GM23248 (cell line): ENCODE results near the gene ABHD2. TPM values are rescaled to one million over a fixed set of nuclear protein-coding genes. Genes with fewer than 3 reads are reported as not detected.

ENCODE experiments used
- DNase-seq: peaks from one replicate; pipeline ENCODE4 v3.0.0-alpha.2; 2015
- H2AFZ ChIP-seq: fragments of 200-600 bp; sonication (generic); 2 replicates; pipeline ENCODE4 v1.6.1; 2016; ENCODE audit warnings: antibody characterized with exemption
- H3F3A ChIP-seq: fragments of 200-600 bp; sonication (generic); 2 replicates; pipeline ENCODE4 v1.6.1; 2016; ENCODE audit warnings: mild to moderate bottlenecking, antibody characterized with exemption, mixed run types; ENCODE audit not compliant: insufficient read depth
- H3K27ac ChIP-seq: fragments of 200-600 bp; sonication (generic); 2 replicates; pipeline ENCODE4 v1.5.1; 2016; ENCODE audit warnings: mild to moderate bottlenecking
- H3K27me3 ChIP-seq: fragments of 200-600 bp; sonication (generic); replicated peaks from 2 replicates; pipeline ENCODE4 v1.6.1; 2016; ENCODE audit warnings: mild to moderate bottlenecking; ENCODE audit not compliant: insufficient read depth
- H3K36me3 ChIP-seq: fragments of 200-600 bp; sonication (generic); 2 replicates; pipeline ENCODE4 v1.6.1; 2016; ENCODE audit warnings: low read depth, mild to moderate bottlenecking
- H3K4me1 ChIP-seq: fragments of 200-600 bp; sonication (generic); 2 replicates; pipeline ENCODE4 v1.6.1; 2016; ENCODE audit warnings: mild to moderate bottlenecking; ENCODE audit not compliant: insufficient read depth
- H3K4me2 ChIP-seq: fragments of 200-600 bp; sonication (generic); one replicate; pipeline ENCODE4 v1.6.1; 2016; ENCODE audit warnings: mild to moderate bottlenecking; ENCODE audit not compliant: unreplicated experiment
- H3K4me3 ChIP-seq: fragments of 200-600 bp; sonication (generic); 2 replicates; pipeline ENCODE4 v1.5.1; 2016; ENCODE audit warnings: mild to moderate bottlenecking
- H3K79me2 ChIP-seq: fragments of 200-600 bp; sonication (generic); 2 replicates; pipeline ENCODE4 v1.6.1; 2016; ENCODE audit warnings: mild to moderate bottlenecking; ENCODE audit not compliant: insufficient read depth
- H3K9ac ChIP-seq: fragments of 200-600 bp; sonication (generic); 2 replicates; pipeline ENCODE4 v1.6.1; 2016; ENCODE audit warnings: mild to moderate bottlenecking
- H3K9me2 ChIP-seq: fragments of 200-600 bp; sonication (generic); 2 replicates; pipeline ENCODE4 v1.6.1; 2016; ENCODE audit warnings: mixed run types, mild to moderate bottlenecking, moderate library complexity; ENCODE audit not compliant: insufficient read depth
- H3K9me3 ChIP-seq: fragments of 200-600 bp; sonication (generic); one replicate; pipeline ENCODE4 v1.6.1; 2017; ENCODE audit warnings: low read depth
- H4K20me1 ChIP-seq: fragments of 200-600 bp; sonication (generic); 2 replicates; pipeline ENCODE4 v1.6.0; 2016; ENCODE audit not compliant: insufficient read depth
- EZH2 ChIP-seq: fragments of 200-600 bp; sonication (generic); IDR thresholded peaks from 2 replicates; pipeline ENCODE4 v1.6.1; 2018; ENCODE audit warnings: antibody characterized with exemption, mild to moderate bottlenecking; ENCODE audit not compliant: insufficient read depth, poor library complexity, severe bottlenecking
- EZH2phosphoT487 ChIP-seq: fragments of 200-600 bp; sonication (generic); IDR thresholded peaks from 2 replicates; pipeline ENCODE4 v1.6.1; 2018; ENCODE audit warnings: antibody characterized with exemption, moderate library complexity, mild to moderate bottlenecking, low read depth; ENCODE audit not compliant: insufficient read depth
- WGBS, 2 experiments: methylation state at CpG; one replicate each; pipeline ENCODE4 v1.1.6; 2015 to 2017; ENCODE audit warnings: low lambda C conversion rate in 2 of 2, low coverage in 1 of 2; ENCODE audit errors: missing lambda C conversion rate in 2 of 2; 5-methylcytosine and 5-hydroxymethylcytosine counted together
- in situ Hi-C: fragments of 300-500 bp; cut with MboI; formaldehyde crosslinking; loops from 2 replicates; pipeline ENCODE4 v1.15.0; 2020
- polyA plus RNA-seq: library from polyadenylated mRNA; unstranded; fragments of >200 nt; fragmentation: Nextera tagmentation; extraction: Ambion mirVana; gene quantifications from 2 replicates; pipeline ENCODE4 v1.2.1, GENCODE V29; 2016
- total RNA-seq: library from RNA; depleted of rRNA; stranded (reverse); fragments of >200 nt; shearing (Covaris generic); gene quantifications from 2 replicates; pipeline ENCODE4 v1.2.3, GENCODE V29; 2014

Gene ABHD2
- total and polyA plus RNA-seq, 2 experiments from 2014 or later: 17.6 to 24.2 TPM

GRCh38 chr15:89187301-89187985 lies 99.2 kb downstream of the ABHD2 start:
- H3K9me3 ChIP-seq: no peaks in the 10 kb centered on the region
- TF ChIP-seq EZH2phosphoT487 (no peak), EZH2 (no peak)
- no peaks in the 10 kb centered on the region for H3K27me3 ChIP-seq
- no peak overlapping the region for H3K27ac ChIP-seq
- no peaks in the 10 kb centered on the region for H3K9me2 ChIP-seq
- H3K4me3 ChIP-seq: no peak overlapping the region
- in situ Hi-C loops: loop anchor here (25.0 kb wide), 1 partner anchor 525 kb away; no protein-coding TSS in a partner anchor
- H3F3A ChIP-seq: no peaks in the 10 kb centered on the region
- no peak overlapping the region for H3K4me2 ChIP-seq
- H3K36me3 ChIP-seq: peaks cover 4% of the 10 kb centered on the region; the same call in 1 of the 2 replicates
- peaks cover 4% of the 10 kb centered on the region; the same call in 1 of the 2 replicates for H3K4me1 ChIP-seq
- no peak for DNase-seq
- H3K9ac ChIP-seq: no peak overlapping the region
- H3K79me2 ChIP-seq: no peaks in the 10 kb centered on the region
- H4K20me1 ChIP-seq: no peaks in the 10 kb centered on the region
- 84 to 88% methylated on average over 9 of the region's 9 CpGs for WGBS, 2 experiments
- no peak overlapping the region for H2AFZ ChIP-seq

DNA sequence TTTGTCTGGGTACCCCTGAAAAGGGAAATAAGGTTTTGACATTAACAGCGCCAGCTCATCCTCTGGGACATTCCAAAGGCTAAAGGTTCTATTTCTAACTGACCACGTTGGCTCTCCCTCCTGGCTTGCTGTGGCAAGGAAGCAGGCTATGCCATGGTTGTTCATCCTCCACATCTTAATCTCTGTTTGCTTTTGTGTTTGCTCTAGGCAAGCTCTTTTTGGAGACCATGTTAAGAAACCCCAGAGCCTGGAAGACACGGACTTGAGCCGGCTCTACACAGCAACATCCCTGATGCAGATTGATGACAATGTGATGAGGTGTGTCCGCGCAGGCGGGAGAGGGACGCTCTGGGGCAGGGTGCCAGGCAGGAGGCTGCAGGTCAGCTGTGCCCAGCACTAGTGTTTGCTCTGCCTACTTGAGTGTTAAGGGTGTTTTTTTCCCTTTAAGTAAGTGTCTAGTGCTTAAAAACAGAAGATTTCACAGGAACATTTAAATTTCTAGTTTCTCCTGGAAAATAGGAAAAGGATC lies 99.8 kb downstream of the ABHD2 start:
- peak; percentile 35 for DNase-seq
- no peak overlapping the region for H3K27ac ChIP-seq
- TF ChIP-seq EZH2 (no peak), EZH2phosphoT487 (no peak)
- no peak overlapping the region for H3K4me2 ChIP-seq
- no peak overlapping the region for H2AFZ ChIP-seq
- H3K79me2 ChIP-seq: no peaks in the 10 kb centered on the region
- H3K9me3 ChIP-seq: no peaks in the 10 kb centered on the region
- no peaks in the 10 kb centered on the region for H4K20me1 ChIP-seq
- H3K4me1 ChIP-seq: peaks cover 10% of the 10 kb centered on the region
- H3K36me3 ChIP-seq: peaks cover 4% of the 10 kb centered on the region; the same call in 1 of the 2 replicates
- H3K9me2 ChIP-seq: no peaks in the 10 kb centered on the region
- H3K4me3 ChIP-seq: no peak overlapping the region
- H3F3A ChIP-seq: no peaks in the 10 kb centered on the region
- H3K9ac ChIP-seq: no peak overlapping the region
- in situ Hi-C loops: loop anchor here (25.0 kb wide), 1 partner anchor 526 kb away; no protein-coding TSS in a partner anchor
- H3K27me3 ChIP-seq: no peaks in the 10 kb centered on the region
- whole genome bisulfite sequencing, 2 experiments: 97% methylated on average over 8 of the region's 8 CpGs

GRCh38 chr15:89192136-89192535 lies 103.9 kb downstream of the ABHD2 start:
- no peak overlapping the region for H2AFZ ChIP-seq
- H3F3A ChIP-seq: peaks cover 19% of the 10 kb centered on the region; the same call in 1 of the 2 replicates
- peaks cover 24% of the 10 kb centered on the region for H3K4me1 ChIP-seq
- H3K9me3 ChIP-seq: no peaks in the 10 kb centered on the region
- no peaks in the 10 kb centered on the region for H4K20me1 ChIP-seq
- in situ Hi-C loops: loop anchor here (25.0 kb wide), 1 partner anchor 530 kb away; no protein-coding TSS in a partner anchor
- no peak for TF ChIP-seq EZH2phosphoT487
- TF ChIP-seq EZH2: no peak
- no peak overlapping the region for H3K27ac ChIP-seq
- peaks cover 4% of the 10 kb centered on the region; the same call in 1 of the 2 replicates for H3K36me3 ChIP-seq
- no peaks in the 10 kb centered on the region for H3K27me3 ChIP-seq
- H3K9me2 ChIP-seq: no peaks in the 10 kb centered on the region
- no peak for DNase-seq
- H3K4me3 ChIP-seq: no peak overlapping the region
- WGBS, 2 experiments: 95 to 99% methylated on average over 2 of the region's 2 CpGs
- no peak overlapping the region for H3K9ac ChIP-seq
- no peak overlapping the region for H3K4me2 ChIP-seq
- H3K79me2 ChIP-seq: no peaks in the 10 kb centered on the region

DNA sequence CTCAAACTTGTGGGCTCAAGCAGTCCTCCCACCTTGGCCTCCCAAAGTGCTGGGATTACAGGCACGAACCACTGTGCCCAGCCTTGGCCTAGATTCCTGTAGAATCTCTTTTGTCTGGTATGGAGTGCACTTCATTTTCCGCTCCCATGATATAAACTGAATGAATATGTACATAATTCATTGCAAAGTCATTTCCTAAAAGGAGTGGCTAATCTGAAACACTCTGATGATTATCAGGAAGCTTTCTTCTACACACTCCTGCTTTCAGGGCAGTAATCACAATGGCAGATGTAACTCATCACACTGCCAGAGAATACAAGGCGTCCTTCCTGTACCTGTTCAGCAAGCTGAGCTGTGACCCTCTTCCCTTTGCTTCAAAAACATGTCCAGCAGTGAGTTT lies 104.5 kb downstream of the ABHD2 start:
- H3K79me2 ChIP-seq: no peaks in the 10 kb centered on the region
- H3K4me3 ChIP-seq: no peak overlapping the region
- H3K4me2 ChIP-seq: no peak overlapping the region
- no peaks in the 10 kb centered on the region for H3K9me3 ChIP-seq
- H3K27me3 ChIP-seq: no peaks in the 10 kb centered on the region
- in situ Hi-C loops: loop anchor here (25.0 kb wide), 1 partner anchor 530 kb away; no protein-coding TSS in a partner anchor
- H3K9ac ChIP-seq: no peak overlapping the region
- H3K27ac ChIP-seq: 0 out of 2 replicates have a peak overlapping the region, but pooled peaks have one; percentile 20
- no peaks in the 10 kb centered on the region for H3K9me2 ChIP-seq
- WGBS, 2 experiments: 72 to 87% methylated on average over 3 of the region's 3 CpGs
- DNase-seq: peak; percentile 38
- H2AFZ ChIP-seq: no peak overlapping the region
- no peak for TF ChIP-seq EZH2
- TF ChIP-seq EZH2phosphoT487: no peak
- peaks cover 24% of the 10 kb centered on the region for H3K4me1 ChIP-seq
- H4K20me1 ChIP-seq: no peaks in the 10 kb centered on the region
- peaks cover 4% of the 10 kb centered on the region; the same call in 1 of the 2 replicates for H3K36me3 ChIP-seq
- peaks cover 19% of the 10 kb centered on the region; the same call in 1 of the 2 replicates for H3F3A ChIP-seq
